ENCODE results near the gene ORM2. TPM values are rescaled to one million over a fixed set of nuclear protein-coding genes. Genes with fewer than 3 reads are reported as not detected.

The ORM2 gene
- total RNA-seq, 2 donors from 2014 or later = not detected

- peak; percentile 62 for DNase-seq (ENCODE audit: low spot score)
- intact Hi-C loops (cut with DNase I) = loop anchor here in 1 of 2 donors (5.0 kb wide), 1 partner anchor 183 kb away; no protein-coding TSS in a partner anchor
Measured at GRCh38 chr9:114290561-114290986, 39.1 kb upstream of the ORM2 start.

GRCh38 chr9:114291064-114291474, 38.6 kb upstream of the ORM2 start:
- DNase-seq (ENCODE audit: low spot score) = peak; percentile 90
- intact Hi-C loops (cut with DNase I) = loop anchor here in 1 of 2 donors (5.0 kb wide), 1 partner anchor 184 kb away; no protein-coding TSS in a partner anchor

- peak; percentile 29 for DNase-seq (ENCODE audit: low spot score)
- intact Hi-C loops (cut with DNase I) = loop anchor here in 1 of 2 donors (5.0 kb wide), 1 partner anchor 185 kb away; no protein-coding TSS in a partner anchor
Measured at GRCh38 chr9:114291886-114292590, 37.6 kb upstream of the ORM2 start.

- no peak for DNase-seq (ENCODE audit: low spot score)
- intact Hi-C loops (cut with DNase I) = loop anchor here in 1 of 2 donors (5.0 kb wide), 1 partner anchor 187 kb away; no protein-coding TSS in a partner anchor
Measured at GRCh38 chr9:114294664-114295063, 35.0 kb upstream of the ORM2 start.

GRCh38 chr9:114296338-114296737, 33.3 kb upstream of the ORM2 start:
- intact Hi-C loops (cut with DNase I) = no loop called here
- DNase-seq (ENCODE audit: low spot score) = no peak

- DNase-seq (ENCODE audit: low spot score) = peak; percentile 43
- intact Hi-C loops (cut with DNase I) = no loop called here
Measured at GRCh38 chr9:114299286-114300152, 30.1 kb upstream of the ORM2 start.

GRCh38 chr9:114300153-114300845, 29.4 kb upstream of the ORM2 start:
- DNase-seq (ENCODE audit: low spot score) = peak; percentile 70
- intact Hi-C loops (cut with DNase I) = no loop called here

- intact Hi-C loops (cut with DNase I) = no loop called here
- DNase-seq (ENCODE audit: low spot score) = peak; percentile 54
Measured at GRCh38 chr9:114300846-114301797, 28.5 kb upstream of the ORM2 start.

GRCh38 chr9:114301798-114302565, 27.7 kb upstream of the ORM2 start:
- intact Hi-C loops (cut with DNase I) = no loop called here
- DNase-seq (ENCODE audit: low spot score) = peak; percentile 44

- intact Hi-C loops (cut with DNase I) = no loop called here
- peak; percentile 42 for DNase-seq (ENCODE audit: low spot score)
Measured at GRCh38 chr9:114302727-114303126, 26.9 kb upstream of the ORM2 start.

- peak; percentile 11 for DNase-seq (ENCODE audit: low spot score)
- intact Hi-C loops (cut with DNase I) = no loop called here
Measured at GRCh38 chr9:114303571-114303970, 26.1 kb upstream of the ORM2 start.

GRCh38 chr9:114303977-114304376, 25.7 kb upstream of the ORM2 start:
- peak; percentile 31 for DNase-seq (ENCODE audit: low spot score)
- intact Hi-C loops (cut with DNase I) = no loop called here

GRCh38 chr9:114304416-114305188, 25.1 kb upstream of the ORM2 start:
- intact Hi-C loops (cut with DNase I) = no loop called here

GRCh38 chr9:114307899-114308267, 21.8 kb upstream of the ORM2 start:
- DNase-seq (ENCODE audit: low spot score) = peak; percentile 63
- intact Hi-C loops (cut with DNase I) = no loop called here

More at GRCh38 chr9:114304416-114305188, 25.1 kb upstream of the ORM2 start:
- DNase-seq (ENCODE audit: low spot score) = peak; percentile 61

GRCh38 chr9:114308361-114308950, 21.2 kb upstream of the ORM2 start:
- intact Hi-C loops (cut with DNase I) = no loop called here
- peak; percentile 70 for DNase-seq (ENCODE audit: low spot score)

- peak; percentile 79 for DNase-seq (ENCODE audit: low spot score)
- intact Hi-C loops (cut with DNase I) = no loop called here
Measured at GRCh38 chr9:114309096-114309495, 20.6 kb upstream of the ORM2 start.
